Endothelial cell of umbilical vein (primary cell): Measurements from ENCODE around the gene DUSP2. TPM values are rescaled to one million over a fixed set of nuclear protein-coding genes. Genes with fewer than 3 reads are reported as not detected.

ENCODE experiments used
- BruUV-seq: library from RNA; stranded (reverse); fragments of 400-500 nt; replicated peaks from 2 replicates; lab custom pipeline; 2021; lab: Mats Ljungman, UMichigan
- CTCF ChIA-PET: fragments of 300-600, 350-600 bp; sonication (Branson Sonifier 250); formaldehyde crosslinking; loops from one replicate; lab custom pipeline; 2021; ENCODE audit warnings: antibody characterized with exemption, inconsistent platforms; lab: Charles Lee
- POLR2A ChIA-PET: fragments of 300-600, 350-600 bp; sonication (Branson Sonifier 250); formaldehyde crosslinking; loops from one replicate; lab custom pipeline; 2021; ENCODE audit warnings: antibody characterized with exemption, inconsistent platforms; lab: Charles Lee
- DNase-seq: peaks from one replicate; pipeline ENCODE4 v3.0.0-alpha.2; 2011; ENCODE audit warnings: low read depth, low spot score
- FAIRE-seq: peaks from 2 replicates; lab custom pipeline; 2011; peaks lifted over from hg19 to GRCh38; lab: Jason Lieb, UNC
- H2AFZ ChIP-seq: 2 replicates; pipeline ENCODE4 v1.6.0; 2012; ENCODE audit warnings: low read depth, low read length, control low read depth, inconsistent platforms
- H3K27ac ChIP-seq: 2 replicates; pipeline ENCODE4 v1.5.1; 2011; ENCODE audit warnings: low read depth, mild to moderate bottlenecking, control low read depth, low read length, moderate library complexity; ENCODE audit not compliant: insufficient read depth
- H3K27me3 ChIP-seq, 2 experiments: 2 replicates each; pipeline versions ENCODE4 v1.6.0 to v1.6.1; 2011; ENCODE audit warnings: low read length in 2 of 2, mixed read lengths in 1 of 2; ENCODE audit not compliant: control insufficient read depth in 2 of 2, insufficient read depth in 2 of 2
- H3K36me3 ChIP-seq, 2 experiments: 2 replicates in 1 of 2; 3 replicates in 1 of 2; pipeline ENCODE4 v1.5.1; 2011; ENCODE audit warnings: low read length in 2 of 2, mild to moderate bottlenecking in 1 of 2, moderate library complexity in 1 of 2; ENCODE audit not compliant: control insufficient read depth in 2 of 2, insufficient read depth in 2 of 2; ENCODE audit errors: extremely low read depth in 1 of 2
- H3K4me1 ChIP-seq: 3 replicates; pipeline ENCODE4 v1.5.1; 2011; ENCODE audit warnings: mild to moderate bottlenecking, low read length; ENCODE audit not compliant: control insufficient read depth, insufficient read depth; ENCODE audit errors: extremely low read depth
- H3K4me2 ChIP-seq: 2 replicates; pipeline ENCODE4 v1.6.1; 2011; ENCODE audit warnings: low read length, control low read depth, mixed read lengths; ENCODE audit not compliant: insufficient read depth
- H3K4me3 ChIP-seq, 3 experiments: fragments of 200-600 bp in 1 of 3; sonication (generic), shearing (Covaris generic) in 1 of 3; replicated peaks in 1 of 3; 2 replicates each; pipeline ENCODE4 v1.5.1; 2011 to 2016; ENCODE audit warnings: control low read depth in 3 of 3, low read length in 3 of 3, mild to moderate bottlenecking in 2 of 3, inconsistent platforms in 1 of 3, low read depth in 1 of 3, moderate library complexity in 1 of 3; ENCODE audit not compliant: insufficient read depth in 1 of 3
- H3K79me2 ChIP-seq: 2 replicates; pipeline ENCODE4 v1.6.0; 2012; ENCODE audit warnings: low read length, inconsistent platforms; ENCODE audit not compliant: control insufficient read depth, insufficient read depth
- H3K9ac ChIP-seq: replicated peaks from 2 replicates; pipeline ENCODE3; 2011; ENCODE audit warnings: low read length, control low read depth; ENCODE audit not compliant: insufficient read depth; ENCODE audit errors: extremely low read depth
- H3K9me1 ChIP-seq: replicated peaks from 3 replicates; pipeline ENCODE4 v1.6.0; 2011; ENCODE audit warnings: mild to moderate bottlenecking, low read length; ENCODE audit not compliant: control insufficient read depth, insufficient read depth; ENCODE audit errors: extremely low read depth
- H3K9me3 ChIP-seq: replicated peaks from 2 replicates; pipeline ENCODE4 v1.5.1; 2012; ENCODE audit warnings: low read length, inconsistent platforms; ENCODE audit not compliant: control insufficient read depth, insufficient read depth
- H4K20me1 ChIP-seq: replicated peaks from 2 replicates; pipeline ENCODE3; 2011; ENCODE audit warnings: mild to moderate bottlenecking, low read length; ENCODE audit not compliant: control insufficient read depth, insufficient read depth; ENCODE audit errors: extremely low read depth
- CTCF ChIP-seq, 2 donors: IDR thresholded peaks; 1 replicate in 1 of 2; 2 replicates in 1 of 2; pipeline ENCODE4 v1.5.1; 2011; ENCODE audit warnings: low read length in 2 of 2, mild to moderate bottlenecking in 2 of 2, moderate library complexity in 2 of 2, control low read depth in 1 of 2, inconsistent platforms in 1 of 2, low read depth in 1 of 2; ENCODE audit not compliant: insufficient read depth in 1 of 2; ENCODE audit errors: extremely low read depth in 1 of 2
- EZH2 ChIP-seq: IDR thresholded peaks from 2 replicates; pipeline ENCODE4 v1.6.1; 2012; ENCODE audit warnings: borderline replicate concordance, low read depth, mild to moderate bottlenecking, moderate library complexity, low read length, inconsistent platforms; ENCODE audit not compliant: severe bottlenecking
- GATA2 ChIP-seq: IDR thresholded peaks from 2 replicates; pipeline ENCODE4 v1.7.0; 2011; ENCODE audit warnings: low read depth, mild to moderate bottlenecking, moderate library complexity, mixed read lengths, low read length; ENCODE audit not compliant: insufficient read length, insufficient read depth
- JUN ChIP-seq: IDR thresholded peaks from 2 replicates; pipeline ENCODE4 v1.6.1; 2011; ENCODE audit warnings: borderline replicate concordance, low read depth; ENCODE audit not compliant: insufficient read length, insufficient read depth
- MAX ChIP-seq: IDR thresholded peaks from 2 replicates; pipeline ENCODE4 v1.6.1; 2011; ENCODE audit not compliant: insufficient read depth, insufficient read length
- POLR2AphosphoS5 ChIP-seq: IDR thresholded peaks from 2 replicates; pipeline ENCODE4 v1.6.1; 2012; ENCODE audit warnings: low read depth, mild to moderate bottlenecking, control low read depth, low read length, moderate library complexity; ENCODE audit not compliant: insufficient read depth
- dilution Hi-C: fragments of 300-500 bp; cut with MboI; formaldehyde crosslinking; loops from one replicate; pipeline ENCODE4 v1.15.0; 2019; ENCODE audit warnings: low sequenced_read_pairs; ENCODE audit not compliant: extremely low pct_ligation_motif_present
- intact Hi-C: fragments of 100-400 bp; cut with micrococcal nuclease; formaldehyde crosslinking; loops from one replicate; pipeline ENCODE4 v1.10.0; 2022
- polyA plus RNA-seq, 4 experiments: library from polyadenylated mRNA; depleted of rRNA in 3 of 4; stranded (reverse) in 3 of 4; unstranded in 1 of 4; fragments of >200 nt; gene quantifications; 2 replicates each; pipeline versions ENCODE4 v1.2.1 to v1.2.3, GENCODE V29; 2011 to 2012; ENCODE audit warnings: missing spikeins in 1 of 4
- total RNA-seq: library from RNA; stranded (reverse); gene quantifications from 2 replicates; pipeline ENCODE4 v1.2.3, GENCODE V29; 2021

DUSP2 gene
- total and polyA plus RNA-seq, 2 donors (not counting 3 experiments of a cell fraction or from before 2014, with no cell fraction given) = 0.33 TPM

DNA sequence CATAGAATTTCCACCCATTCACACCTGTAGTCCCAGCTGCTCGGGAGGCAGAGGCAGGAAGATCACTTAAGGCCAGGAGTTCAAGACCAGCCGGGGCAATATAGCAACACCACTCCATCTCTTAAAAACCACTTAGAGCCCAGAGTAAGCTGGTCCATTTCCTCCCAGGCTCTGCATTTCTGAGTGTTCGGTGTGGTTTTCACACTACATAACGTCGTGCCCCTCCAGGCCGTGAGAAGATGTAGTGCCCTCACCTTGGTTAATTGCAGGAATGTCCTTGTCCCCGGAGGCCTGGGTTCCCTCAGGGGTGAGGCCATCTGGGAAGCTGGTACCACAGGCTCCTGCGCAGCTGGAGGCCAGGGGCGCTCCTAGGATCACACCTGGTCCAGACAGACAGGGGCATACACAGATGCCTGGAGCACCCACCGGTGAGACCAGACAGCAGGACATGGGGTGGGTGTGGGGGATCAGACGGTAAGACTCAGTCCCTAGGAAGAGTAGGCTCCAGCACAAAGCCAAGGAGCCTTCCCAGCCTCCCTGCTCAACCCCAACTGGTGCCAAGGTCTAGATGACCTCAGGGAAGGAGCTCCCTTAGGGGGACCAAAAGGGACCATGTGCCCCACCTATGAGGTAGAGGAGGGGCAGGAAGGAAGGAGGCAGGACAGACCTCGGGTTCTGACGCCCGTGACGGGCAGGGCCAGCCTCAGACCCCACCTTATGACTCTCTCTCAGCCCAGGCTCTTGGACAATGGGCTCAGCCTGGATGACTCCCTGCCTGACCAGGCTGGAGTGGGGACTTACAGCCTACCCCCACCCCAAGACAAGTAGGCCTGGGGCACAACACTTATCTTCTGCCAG is 7.7 kb downstream of the DUSP2 start:
- no peak overlapping the region for H3K9ac ChIP-seq
- no peaks in the 10 kb centered on the region for H3K9me1 ChIP-seq
- no peak overlapping the region for H2AFZ ChIP-seq
- ChIA-PET CTCF (interaction anchor here (0.6 to 6.0 kb wide), 9 partner anchors 10 to 373 kb away, joined by 3 to 208 read pairs (median 9); partner anchors contain the start of genes CIAO1 and TMEM127), POLR2A (no interaction called here)
- peaks cover 0 to 3% of the 10 kb centered on the region in 2 experiments for H3K27me3 ChIP-seq
- H3K79me2 ChIP-seq = no peaks in the 10 kb centered on the region
- H3K4me1 ChIP-seq = no peaks in the 10 kb centered on the region
- no peak for DNase-seq
- H3K27ac ChIP-seq = no peak overlapping the region
- H4K20me1 ChIP-seq = no peaks in the 10 kb centered on the region
- H3K4me2 ChIP-seq = no peak overlapping the region
- dilution Hi-C loops = no loop called here
- FAIRE-seq = no peak
- TF ChIP-seq GATA2 (no peak), CTCF (IDR thresholded peaks at IDR 0.05; ENCODE audit: extremely low read depth in 1 of 2, insufficient read depth in 1 of 2, low read depth in 1 of 2, low read length in 2 of 2) (no peak), MAX (no peak), EZH2 (no peak), JUN (no peak), POLR2AphosphoS5 (no peak)
- no TSS peak for BruUV-seq
- no peak overlapping the region for H3K4me3 ChIP-seq
- no peaks in the 10 kb centered on the region for H3K9me3 ChIP-seq
- intact Hi-C loops = loop anchor here (1.0 to 2.0 kb wide), 3 partner anchors 37 to 371 kb away; no protein-coding TSS in a partner anchor
- no peaks in the 10 kb centered on the region for H3K36me3 ChIP-seq
